ENCODE data around the gene ETF1.

GRCh38 chr5:138536665-138537315 is 6.2 kb downstream of the ETF1 start:
- TF ChIP-seq REST (IDR thresholded peaks at IDR 0.05; ENCODE audit: insufficient read depth in 1 of 2, low read depth in 2 of 2, low read length in 2 of 2) = no peak
- no peak for TF ChIP-seq TAF1 (IDR thresholded peaks at IDR 0.05; ENCODE audit: borderline replicate concordance, insufficient read depth, low read length)
- TF ChIP-seq POLR2AphosphoS5 (IDR thresholded peaks at IDR 0.05; ENCODE audit: low read depth, low read length) = no peak; the same call in 1 of the 2 replicates
- TF ChIP-seq SIN3A (IDR thresholded peaks at IDR 0.05; ENCODE audit: borderline replicate concordance, insufficient read depth, low read length) = no peak
- no peak for TF ChIP-seq FOXP2 (optimal IDR thresholded peaks at IDR 0.05; ENCODE audit: borderline replicate concordance, extremely low read depth, extremely low read length, insufficient read depth)
